ENCODE results near the gene PRAMEF11.

The PRAMEF11 gene

DNA sequence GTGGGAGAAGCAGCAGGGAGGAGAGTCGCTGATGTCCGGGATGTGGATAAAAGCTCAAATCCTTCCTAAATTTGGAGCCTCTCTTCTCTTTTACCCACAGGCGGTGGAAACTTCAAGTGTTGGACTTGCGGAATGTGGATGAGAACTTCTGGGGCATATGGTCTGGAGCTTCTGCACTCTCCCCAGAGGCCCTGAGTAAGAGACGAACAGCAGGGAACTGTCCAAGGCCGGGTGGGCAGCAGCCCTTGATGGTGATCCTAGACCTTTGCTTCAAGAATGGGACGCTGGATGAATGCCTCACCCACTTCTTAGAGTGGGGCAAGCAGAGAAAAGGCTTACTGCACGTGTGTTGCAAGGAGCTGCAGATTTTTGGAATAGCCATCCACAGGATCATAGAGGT, 55.8 kb downstream of the PRAMEF11 start (continued):
- TF ChIP-seq ZFP41 (tag by site-specific recombination; IDR thresholded peaks at IDR 0.05; ENCODE audit: borderline replicate concordance) = no peak
- TF ChIP-seq KLF9 (tag by site-specific recombination; IDR thresholded peaks at IDR 0.05; ENCODE audit: low read depth) = no peak

DNA sequence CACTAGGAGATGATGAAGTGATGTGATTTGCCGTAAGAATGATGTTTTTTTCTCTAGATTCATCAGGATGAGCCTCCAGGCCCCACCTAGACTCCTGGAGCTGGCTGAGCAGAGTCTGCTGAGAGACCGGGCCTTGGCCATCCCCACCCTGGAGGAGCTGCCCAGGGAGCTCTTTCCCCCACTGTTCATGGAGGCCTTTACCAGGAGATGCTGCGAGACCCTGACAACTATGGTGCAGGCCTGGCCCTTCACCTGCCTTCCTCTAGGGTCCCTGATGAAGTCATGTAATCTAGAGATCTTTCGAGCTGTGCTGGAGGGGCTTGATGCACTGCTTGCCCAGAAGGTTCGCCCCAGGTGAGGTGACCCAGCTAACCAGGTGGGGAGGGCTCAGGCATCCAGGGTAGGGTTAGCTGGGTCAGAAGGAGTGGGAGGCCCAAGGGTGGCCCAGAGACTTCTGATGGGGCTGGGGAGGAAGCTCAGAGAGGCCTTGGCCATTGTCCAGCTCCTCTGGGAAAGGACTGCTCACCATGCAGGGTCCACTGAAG, 56.3 kb downstream of the PRAMEF11 start:
- H3K36me3 ChIP-seq (ENCODE audit: control insufficient read depth in 2 of 2, insufficient read depth in 1 of 2, low read length in 2 of 2) = no peaks in the 10 kb centered on the region
- TF ChIP-seq ZNF596 (tag by site-specific recombination; IDR thresholded peaks at IDR 0.05) (no peak), ZNF555 (tag by site-specific recombination; conservative IDR thresholded peaks at IDR 0.05) (no peak), ZNF37A (tag by site-specific recombination; IDR thresholded peaks at IDR 0.05) (no peak), ZNF324 (tag by site-specific recombination; IDR thresholded peaks at IDR 0.05) (no peak), ZNF211 (tag by site-specific recombination; IDR thresholded peaks at IDR 0.05; ENCODE audit: low read depth) (no peak), ZNF624 (tag by site-specific recombination; IDR thresholded peaks at IDR 0.05) (no peak), OSR2 (tag by site-specific recombination; IDR thresholded peaks at IDR 0.05) (no peak), ZNF548 (tag by site-specific recombination; IDR thresholded peaks at IDR 0.05) (no peak), ZNF24 (tag by site-specific recombination; IDR thresholded peaks at IDR 0.05) (no peak)
- TF ChIP-seq, protein P1, sequence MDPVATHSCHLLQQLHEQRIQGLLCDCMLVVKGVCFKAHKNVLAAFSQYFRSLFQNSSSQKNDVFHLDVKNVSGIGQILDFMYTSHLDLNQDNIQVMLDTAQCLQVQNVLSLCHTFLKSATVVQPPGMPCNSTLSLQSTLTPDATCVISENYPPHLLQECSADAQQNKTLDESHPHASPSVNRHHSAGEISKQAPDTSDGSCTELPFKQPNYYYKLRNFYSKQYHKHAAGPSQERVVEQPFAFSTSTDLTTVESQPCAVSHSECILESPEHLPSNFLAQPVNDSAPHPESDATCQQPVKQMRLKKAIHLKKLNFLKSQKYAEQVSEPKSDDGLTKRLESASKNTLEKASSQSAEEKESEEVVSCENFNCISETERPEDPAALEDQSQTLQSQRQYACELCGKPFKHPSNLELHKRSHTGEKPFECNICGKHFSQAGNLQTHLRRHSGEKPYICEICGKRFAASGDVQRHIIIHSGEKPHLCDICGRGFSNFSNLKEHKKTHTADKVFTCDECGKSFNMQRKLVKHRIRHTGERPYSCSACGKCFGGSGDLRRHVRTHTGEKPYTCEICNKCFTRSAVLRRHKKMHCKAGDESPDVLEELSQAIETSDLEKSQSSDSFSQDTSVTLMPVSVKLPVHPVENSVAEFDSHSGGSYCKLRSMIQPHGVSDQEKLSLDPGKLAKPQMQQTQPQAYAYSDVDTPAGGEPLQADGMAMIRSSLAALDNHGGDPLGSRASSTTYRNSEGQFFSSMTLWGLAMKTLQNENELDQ (tag by site-specific recombination; IDR thresholded peaks at IDR 0.05; ENCODE audit: low read depth) = no peak
- TF ChIP-seq, protein P2, sequence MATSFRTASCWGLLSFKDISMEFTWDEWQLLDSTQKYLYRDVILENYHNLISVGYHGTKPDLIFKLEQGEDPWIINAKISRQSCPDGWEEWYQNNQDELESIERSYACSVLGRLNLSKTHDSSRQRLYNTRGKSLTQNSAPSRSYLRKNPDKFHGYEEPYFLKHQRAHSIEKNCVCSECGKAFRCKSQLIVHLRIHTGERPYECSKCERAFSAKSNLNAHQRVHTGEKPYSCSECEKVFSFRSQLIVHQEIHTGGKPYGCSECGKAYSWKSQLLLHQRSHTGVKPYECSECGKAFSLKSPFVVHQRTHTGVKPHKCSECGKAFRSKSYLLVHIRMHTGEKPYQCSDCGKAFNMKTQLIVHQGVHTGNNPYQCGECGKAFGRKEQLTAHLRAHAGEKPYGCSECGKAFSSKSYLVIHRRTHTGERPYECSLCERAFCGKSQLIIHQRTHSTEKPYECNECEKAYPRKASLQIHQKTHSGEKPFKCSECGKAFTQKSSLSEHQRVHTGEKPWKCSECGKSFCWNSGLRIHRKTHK (tag by site-specific recombination; IDR thresholded peaks at IDR 0.05) = no peak
- TF ChIP-seq, protein P3, sequence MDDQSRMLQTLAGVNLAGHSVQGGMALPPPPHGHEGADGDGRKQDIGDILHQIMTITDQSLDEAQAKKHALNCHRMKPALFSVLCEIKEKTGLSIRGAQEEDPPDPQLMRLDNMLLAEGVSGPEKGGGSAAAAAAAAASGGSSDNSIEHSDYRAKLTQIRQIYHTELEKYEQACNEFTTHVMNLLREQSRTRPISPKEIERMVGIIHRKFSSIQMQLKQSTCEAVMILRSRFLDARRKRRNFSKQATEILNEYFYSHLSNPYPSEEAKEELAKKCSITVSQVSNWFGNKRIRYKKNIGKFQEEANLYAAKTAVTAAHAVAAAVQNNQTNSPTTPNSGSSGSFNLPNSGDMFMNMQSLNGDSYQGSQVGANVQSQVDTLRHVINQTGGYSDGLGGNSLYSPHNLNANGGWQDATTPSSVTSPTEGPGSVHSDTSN (CRISPR knock-in tag; IDR thresholded peaks at IDR 0.05) = no peak
- TF ChIP-seq, protein P4, sequence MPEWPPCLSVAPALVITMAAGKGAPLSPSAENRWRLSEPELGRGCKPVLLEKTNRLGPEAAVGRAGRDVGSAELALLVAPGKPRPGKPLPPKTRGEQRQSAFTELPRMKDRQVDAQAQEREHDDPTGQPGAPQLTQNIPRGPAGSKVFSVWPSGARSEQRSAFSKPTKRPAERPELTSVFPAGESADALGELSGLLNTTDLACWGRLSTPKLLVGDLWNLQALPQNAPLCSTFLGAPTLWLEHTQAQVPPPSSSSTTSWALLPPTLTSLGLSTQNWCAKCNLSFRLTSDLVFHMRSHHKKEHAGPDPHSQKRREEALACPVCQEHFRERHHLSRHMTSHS (tag by site-specific recombination; IDR thresholded peaks at IDR 0.05) = no peak
- TF ChIP-seq, protein P5, sequence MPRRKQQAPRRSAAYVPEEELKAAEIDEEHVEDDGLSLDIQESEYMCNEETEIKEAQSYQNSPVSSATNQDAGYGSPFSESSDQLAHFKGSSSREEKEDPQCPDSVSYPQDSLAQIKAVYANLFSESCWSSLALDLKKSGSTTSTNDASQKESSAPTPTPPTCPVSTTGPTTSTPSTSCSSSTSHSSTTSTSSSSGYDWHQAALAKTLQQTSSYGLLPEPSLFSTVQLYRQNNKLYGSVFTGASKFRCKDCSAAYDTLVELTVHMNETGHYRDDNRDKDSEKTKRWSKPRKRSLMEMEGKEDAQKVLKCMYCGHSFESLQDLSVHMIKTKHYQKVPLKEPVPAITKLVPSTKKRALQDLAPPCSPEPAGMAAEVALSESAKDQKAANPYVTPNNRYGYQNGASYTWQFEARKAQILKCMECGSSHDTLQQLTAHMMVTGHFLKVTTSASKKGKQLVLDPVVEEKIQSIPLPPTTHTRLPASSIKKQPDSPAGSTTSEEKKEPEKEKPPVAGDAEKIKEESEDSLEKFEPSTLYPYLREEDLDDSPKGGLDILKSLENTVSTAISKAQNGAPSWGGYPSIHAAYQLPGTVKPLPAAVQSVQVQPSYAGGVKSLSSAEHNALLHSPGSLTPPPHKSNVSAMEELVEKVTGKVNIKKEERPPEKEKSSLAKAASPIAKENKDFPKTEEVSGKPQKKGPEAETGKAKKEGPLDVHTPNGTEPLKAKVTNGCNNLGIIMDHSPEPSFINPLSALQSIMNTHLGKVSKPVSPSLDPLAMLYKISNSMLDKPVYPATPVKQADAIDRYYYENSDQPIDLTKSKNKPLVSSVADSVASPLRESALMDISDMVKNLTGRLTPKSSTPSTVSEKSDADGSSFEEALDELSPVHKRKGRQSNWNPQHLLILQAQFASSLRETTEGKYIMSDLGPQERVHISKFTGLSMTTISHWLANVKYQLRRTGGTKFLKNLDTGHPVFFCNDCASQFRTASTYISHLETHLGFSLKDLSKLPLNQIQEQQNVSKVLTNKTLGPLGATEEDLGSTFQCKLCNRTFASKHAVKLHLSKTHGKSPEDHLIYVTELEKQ (tag by site-specific recombination; IDR thresholded peaks at IDR 0.05; ENCODE audit: borderline replicate concordance) = no peak
- CTCF ChIA-PET = interaction anchor here (0.6 kb wide), 1 partner anchor 661 kb away, joined by 3 read pairs; no protein-coding TSS in a partner anchor
- no peak overlapping the region for H3K27ac ChIP-seq (ENCODE audit: extremely low read depth, low read depth, low read length)
- H3K9me3 ChIP-seq (ENCODE audit: control insufficient read depth, insufficient read depth, low read depth, low read length) = no peaks in the 10 kb centered on the region
- H3K4me1 ChIP-seq (ENCODE audit: control insufficient read depth, insufficient read depth, low read length) = no peaks in the 10 kb centered on the region
- POLR2A ChIA-PET = no interaction called here
- no peak overlapping the region for H3K4me3 ChIP-seq (ENCODE audit: low read depth, low read length)
